Activated CD4-positive, alpha-beta memory T cell treated with anti-CD3 and anti-CD28 coated beads, Interleukin-2, amount 10 ng/mL, durations not matched to agents 7 days and 5 days (primary cell): ENCODE data around the gene MSH3. TPM values are rescaled to one million over a fixed set of nuclear protein-coding genes. Genes with fewer than 3 reads are reported as not detected.

ENCODE experiments used
- CTCF ChIA-PET: fragments of 350-600 bp; sonication (Branson Sonifier 250); formaldehyde crosslinking; loops from one replicate; lab custom pipeline; 2021; ENCODE audit warnings: antibody characterized with exemption, inconsistent platforms; lab: Charles Lee
- POLR2A ChIA-PET: fragments of 350-600 bp; sonication (Branson Sonifier 250); formaldehyde crosslinking; loops from one replicate; lab custom pipeline; 2021; ENCODE audit warnings: antibody characterized with exemption; lab: Charles Lee
- DNase-seq: peaks from one replicate; pipeline ENCODE4 v3.0.0-alpha.2; 2020
- H3K27ac Mint-ChIP-seq: one replicate; pipeline ENCODE4 v1.8.0; 2021; ENCODE audit warnings: mild to moderate bottlenecking, mixed read lengths
- H3K27me3 Mint-ChIP-seq: one replicate; pipeline ENCODE4 v1.8.0; 2021; ENCODE audit warnings: mixed read lengths
- H3K36me3 Mint-ChIP-seq: one replicate; pipeline ENCODE4 v1.8.0; 2021; ENCODE audit warnings: low read depth, mixed read lengths
- H3K4me1 Mint-ChIP-seq: one replicate; pipeline ENCODE4 v1.8.0; 2021; ENCODE audit warnings: mixed read lengths
- H3K4me3 Mint-ChIP-seq: one replicate; pipeline ENCODE4 v1.8.0; 2021; ENCODE audit warnings: mild to moderate bottlenecking, mixed read lengths
- H3K9me3 Mint-ChIP-seq: one replicate; pipeline ENCODE4 v1.8.0; 2021; ENCODE audit warnings: mixed read lengths
- total RNA-seq, 2 experiments: library from RNA; stranded (reverse); gene quantifications; one replicate each; pipeline ENCODE4 v1.2.3, GENCODE V29; 2021

The MSH3 gene
- total RNA-seq, 2 experiments from 2014 or later, result 20.1 to 21.2 TPM

DNA sequence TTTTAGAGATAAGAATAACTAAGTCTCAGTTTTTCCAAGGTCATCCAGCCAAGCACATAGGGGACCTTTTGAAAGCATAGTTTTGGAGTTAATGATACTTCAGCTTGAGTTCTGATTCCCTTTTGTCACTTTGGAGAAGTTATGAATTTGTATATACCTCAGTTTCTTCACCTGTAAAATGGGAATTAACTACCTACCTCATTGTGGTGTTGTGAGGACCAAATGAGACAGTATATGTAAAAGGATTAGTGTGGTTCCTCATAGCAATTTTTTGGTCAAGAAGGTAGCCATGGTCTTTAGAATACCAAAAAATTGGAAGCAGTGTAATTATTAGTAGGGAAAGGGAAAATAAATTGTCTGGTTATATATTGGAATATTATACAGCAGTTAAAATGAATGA is 98.0 kb downstream of the MSH3 start:
- Mint-ChIP-seq H3K9me3 (peaks cover 2% of the 10 kb centered on the region), H3K36me3 (peaks cover 58% of the 10 kb centered on the region), H3K4me1 (peaks cover 38% of the 10 kb centered on the region), H3K27ac (no peak overlapping the region), H3K4me3 (no peak overlapping the region), H3K27me3 (no peaks in the 10 kb centered on the region)
- no peak for DNase-seq
- ChIA-PET CTCF (interaction anchor here (0.5 kb wide), 1 partner anchor 441 kb away, joined by 3 read pairs; no protein-coding TSS in a partner anchor), POLR2A (no interaction called here)

DNA sequence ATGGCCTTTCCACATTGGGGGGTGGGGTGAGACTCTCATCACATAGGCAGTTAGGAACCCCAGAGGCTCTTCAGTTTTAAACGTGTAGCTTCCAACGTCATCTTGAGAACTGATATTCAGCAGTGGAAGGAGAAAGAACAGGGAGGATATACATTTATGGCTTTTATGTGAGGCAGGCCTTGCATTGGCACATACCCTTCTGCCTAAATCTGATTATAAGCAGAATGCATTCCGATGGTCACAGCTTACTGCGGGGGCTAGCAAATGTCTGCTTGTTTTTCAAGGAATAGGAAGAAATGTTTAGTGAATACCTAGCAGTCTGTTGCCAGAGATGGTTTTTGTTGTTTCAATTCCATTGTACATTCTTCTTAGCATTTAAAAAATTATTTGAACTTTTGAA is 99.3 kb downstream of the MSH3 start:
- H3K4me1 Mint-ChIP-seq, result peaks cover 49% of the 10 kb centered on the region
- no peak overlapping the region for H3K4me3 Mint-ChIP-seq
- H3K27ac Mint-ChIP-seq, result no peak overlapping the region
- ChIA-PET CTCF (interaction anchor here (0.6 kb wide), 1 partner anchor 1100 kb away, joined by 3 read pairs; no protein-coding TSS in a partner anchor), POLR2A (interaction anchor here (1.5 kb wide), 1 partner anchor 42 kb away, joined by 3 read pairs; no protein-coding TSS in a partner anchor)
- peaks cover 55% of the 10 kb centered on the region for H3K36me3 Mint-ChIP-seq
- no peaks in the 10 kb centered on the region for H3K27me3 Mint-ChIP-seq
- DNase-seq, result no peak
- H3K9me3 Mint-ChIP-seq, result peaks cover 2% of the 10 kb centered on the region

DNA sequence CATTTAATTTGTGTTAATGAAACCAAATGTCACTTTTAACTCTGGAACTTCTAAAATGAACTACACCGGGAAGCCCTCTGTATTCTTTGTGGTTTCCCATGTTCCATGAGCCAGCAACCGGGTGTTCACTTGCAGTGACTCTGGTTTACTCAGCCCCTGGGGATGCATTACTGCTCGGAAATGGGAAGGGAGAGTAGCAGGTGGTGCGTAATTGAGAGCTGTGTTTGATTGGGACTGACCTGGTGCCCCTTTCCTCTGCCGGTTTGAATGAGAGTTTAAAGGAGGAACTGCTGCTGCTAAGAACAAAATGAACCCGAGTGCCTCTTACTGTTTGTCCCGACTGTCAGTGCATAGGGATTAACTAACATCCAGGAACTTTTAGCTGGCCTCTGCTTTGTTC is 100.4 kb downstream of the MSH3 start:
- H3K36me3 Mint-ChIP-seq, result peaks cover 58% of the 10 kb centered on the region
- CTCF ChIA-PET, result no interaction called here
- H3K27ac Mint-ChIP-seq, result peak overlapping the region; percentile 96
- peak; percentile 28 for DNase-seq
- POLR2A ChIA-PET, result interaction anchor here (0.9 to 2.3 kb wide), 5 partner anchors 9 to 252 kb away, joined by 3 to 9 read pairs (median 5); no protein-coding TSS in a partner anchor
- no peaks in the 10 kb centered on the region for H3K27me3 Mint-ChIP-seq
- no peak overlapping the region for H3K4me3 Mint-ChIP-seq
- H3K4me1 Mint-ChIP-seq, result peaks cover 59% of the 10 kb centered on the region
- peaks cover 2% of the 10 kb centered on the region for H3K9me3 Mint-ChIP-seq

DNA sequence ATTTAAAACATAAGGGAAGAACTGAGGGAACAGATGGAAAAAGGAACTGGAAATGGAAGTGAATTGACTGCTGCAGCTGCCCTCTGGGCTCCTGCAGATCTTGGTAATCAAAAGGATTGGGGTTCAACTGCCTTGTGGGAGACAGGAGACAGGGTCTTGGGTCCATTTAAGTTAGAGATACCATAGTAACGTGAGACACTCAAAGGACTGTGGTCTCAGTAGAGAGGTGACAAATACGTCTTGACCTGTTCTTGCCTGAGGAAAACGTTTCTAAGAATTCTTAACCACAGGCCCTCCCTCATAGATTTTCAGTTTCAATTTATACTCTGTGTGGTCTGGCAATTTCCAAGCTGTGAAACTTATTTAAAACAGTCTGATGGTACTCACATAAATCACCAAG is 101.2 kb downstream of the MSH3 start:
- H3K27ac Mint-ChIP-seq, result peak overlapping the region; percentile 96
- peaks cover 2% of the 10 kb centered on the region for H3K9me3 Mint-ChIP-seq
- POLR2A ChIA-PET, result interaction anchor here (0.8 to 2.3 kb wide), 10 partner anchors 10 to 251 kb away, joined by 3 to 9 read pairs (median 5); partner anchors contain the start of genes DHFR and MSH3
- H3K36me3 Mint-ChIP-seq, result peaks cover 56% of the 10 kb centered on the region
- H3K4me1 Mint-ChIP-seq, result peaks cover 67% of the 10 kb centered on the region
- peak; percentile 30 for DNase-seq
- peak overlapping the region; percentile 52 for H3K4me3 Mint-ChIP-seq
- CTCF ChIA-PET, result interaction anchor here (0.6 to 1.6 kb wide), 3 partner anchors 243 to 410 kb away, joined by 3 to 4 read pairs (median 3); no protein-coding TSS in a partner anchor
- H3K27me3 Mint-ChIP-seq, result no peaks in the 10 kb centered on the region

DNA sequence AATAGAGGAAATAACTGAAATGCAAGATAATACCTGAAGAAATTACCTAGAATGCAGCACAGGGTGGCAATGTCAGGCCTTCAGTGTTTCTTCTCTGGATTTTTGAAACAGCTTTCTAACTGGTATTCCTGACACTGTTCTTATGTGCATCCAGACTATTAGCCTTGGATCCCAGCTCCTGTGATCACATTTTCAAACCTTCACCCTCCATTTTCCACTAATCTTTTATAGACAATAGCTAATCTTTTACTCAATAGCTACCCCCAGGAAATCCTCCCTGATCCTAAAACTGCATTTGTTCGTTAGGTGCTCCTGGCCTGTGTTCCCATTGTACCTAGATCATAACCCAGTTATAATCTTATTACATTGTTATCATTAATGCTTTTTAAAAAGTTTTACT is 101.8 kb downstream of the MSH3 start:
- H3K9me3 Mint-ChIP-seq, result peaks cover 2% of the 10 kb centered on the region
- H3K36me3 Mint-ChIP-seq, result peaks cover 56% of the 10 kb centered on the region
- H3K4me3 Mint-ChIP-seq, result peak overlapping the region; percentile 52
- POLR2A ChIA-PET, result interaction anchor here (0.8 to 2.3 kb wide), 10 partner anchors 9 to 251 kb away, joined by 3 to 9 read pairs (median 6); partner anchors contain the start of genes DHFR and MSH3
- H3K27ac Mint-ChIP-seq, result peak overlapping the region; percentile 96
- CTCF ChIA-PET, result interaction anchor here (0.6 to 1.6 kb wide), 6 partner anchors 18 to 438 kb away, joined by 3 to 4 read pairs (median 3); no protein-coding TSS in a partner anchor
- peaks cover 73% of the 10 kb centered on the region for H3K4me1 Mint-ChIP-seq
- DNase-seq, result no peak
- H3K27me3 Mint-ChIP-seq, result no peaks in the 10 kb centered on the region

DNA sequence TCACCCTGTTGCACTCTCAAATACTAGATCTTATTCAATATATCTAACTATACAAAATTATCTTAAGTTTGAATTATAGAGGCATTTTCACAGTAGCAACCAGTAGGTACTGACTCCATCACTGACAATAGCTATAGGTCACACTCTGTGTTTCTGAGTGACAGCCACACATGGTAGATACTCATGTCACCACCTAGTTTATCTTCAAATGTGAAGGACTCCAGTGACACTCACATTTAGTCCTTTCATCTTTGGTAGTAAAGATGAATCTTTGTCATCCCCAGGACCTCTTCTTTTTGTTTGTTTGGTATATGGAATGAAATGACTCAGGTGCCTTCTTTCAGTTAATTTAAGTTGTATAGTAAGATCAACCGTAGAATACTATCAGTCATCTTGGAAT is 102.8 kb downstream of the MSH3 start:
- peaks cover 54% of the 10 kb centered on the region for H3K36me3 Mint-ChIP-seq

DNA sequence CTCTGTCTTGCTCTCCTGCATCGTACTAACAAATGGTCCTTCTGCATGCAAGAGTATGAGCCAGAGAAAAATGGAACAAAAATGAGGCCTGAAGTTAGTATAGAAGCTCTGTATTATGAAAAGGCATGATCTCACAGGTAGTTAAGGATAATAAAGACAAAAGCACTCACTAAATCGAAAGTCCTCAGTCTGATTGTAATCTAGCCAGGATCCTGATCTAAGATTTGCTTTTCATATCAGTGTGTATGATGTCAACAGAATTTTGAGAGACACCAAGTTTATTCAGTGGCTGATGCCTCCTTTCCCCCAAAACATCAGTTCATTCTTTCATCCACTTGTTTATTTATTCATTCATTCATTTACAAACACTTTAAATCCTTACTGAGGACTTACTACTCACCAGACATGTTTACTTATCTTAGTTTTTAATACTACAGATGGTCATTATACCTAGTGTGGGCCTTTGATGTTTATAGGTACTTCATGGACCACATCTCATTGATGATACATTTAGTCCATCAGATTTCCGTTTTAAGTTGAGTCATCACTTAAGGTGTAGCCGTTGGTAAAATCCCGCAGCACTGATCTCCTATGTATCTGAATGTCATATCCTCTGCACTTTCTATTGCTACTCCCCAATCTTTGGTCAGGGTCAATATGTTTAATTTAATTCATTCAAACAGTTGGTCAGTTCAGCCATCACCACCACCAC is 105.6 kb downstream of the MSH3 start:
- no peaks in the 10 kb centered on the region for H3K9me3 Mint-ChIP-seq
- ChIA-PET CTCF (interaction anchor here (0.8 kb wide), 1 partner anchor 49 kb away, joined by 3 read pairs; no protein-coding TSS in a partner anchor), POLR2A (no interaction called here)
- H3K27ac Mint-ChIP-seq, result peak overlapping the region; percentile 78
- peak overlapping the region; percentile 6 for H3K4me3 Mint-ChIP-seq
- H3K27me3 Mint-ChIP-seq, result no peaks in the 10 kb centered on the region
- H3K36me3 Mint-ChIP-seq, result peaks cover 48% of the 10 kb centered on the region
- peaks cover 67% of the 10 kb centered on the region for H3K4me1 Mint-ChIP-seq
- DNase-seq, result peak; percentile 24

More for the DNA sequence above, 102.8 kb downstream of the MSH3 start:
- DNase-seq, result no peak
- CTCF ChIA-PET, result interaction anchor here (0.7 kb wide), 1 partner anchor 17 kb away, joined by 3 read pairs; no protein-coding TSS in a partner anchor
- no peaks in the 10 kb centered on the region for H3K27me3 Mint-ChIP-seq
- H3K27ac Mint-ChIP-seq, result peak overlapping the region; percentile 54
- H3K9me3 Mint-ChIP-seq, result peaks cover 2% of the 10 kb centered on the region
- POLR2A ChIA-PET, result interaction anchor here (1.4 to 2.3 kb wide), 6 partner anchors 8 to 250 kb away, joined by 4 to 9 read pairs (median 6); partner anchors contain the start of genes DHFR and MSH3
- H3K4me1 Mint-ChIP-seq, result peaks cover 79% of the 10 kb centered on the region
- no peak overlapping the region for H3K4me3 Mint-ChIP-seq

DNA sequence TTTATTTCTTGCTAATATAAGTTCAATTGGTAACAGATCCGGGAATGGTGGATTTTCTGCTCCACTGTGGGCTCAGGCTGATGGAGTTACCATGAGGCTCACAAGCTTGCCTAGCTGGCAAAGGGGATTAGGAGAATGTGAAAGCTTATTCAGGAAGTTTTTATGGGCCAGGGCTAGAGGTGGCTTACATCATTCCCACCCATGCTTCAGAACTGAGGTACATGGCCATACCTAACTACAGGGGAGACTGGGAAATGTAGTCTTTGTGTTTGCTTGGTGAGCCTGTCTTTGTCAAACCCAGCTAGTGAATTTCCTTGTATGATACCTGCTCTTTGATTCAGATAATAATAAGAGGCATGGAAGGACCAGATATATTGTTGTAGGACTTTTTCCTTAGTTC is 106.2 kb downstream of the MSH3 start:
- CTCF ChIA-PET, result interaction anchor here (0.8 kb wide), 1 partner anchor 50 kb away, joined by 3 read pairs; no protein-coding TSS in a partner anchor
- H3K27ac Mint-ChIP-seq, result peak overlapping the region; percentile 78

DNA sequence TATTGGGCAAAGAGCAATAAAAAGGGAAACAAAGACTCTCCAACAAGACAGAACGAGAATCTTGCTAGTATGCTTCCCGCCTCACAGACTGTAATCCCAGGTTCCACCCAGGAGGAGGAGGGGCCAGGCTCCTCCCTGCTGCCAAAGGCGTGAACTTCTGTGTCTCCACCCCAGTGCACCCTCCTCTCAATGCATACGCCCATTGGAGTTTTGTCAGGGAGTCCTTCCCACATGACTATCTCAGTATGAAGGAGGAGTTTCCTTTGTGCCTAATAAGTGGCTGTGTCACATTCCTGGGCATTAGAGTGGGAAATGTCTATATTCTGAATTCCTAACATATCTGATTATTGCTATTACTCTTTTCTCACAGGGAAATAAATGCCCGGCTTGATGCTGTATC is 106.7 kb downstream of the MSH3 start:
- no peak overlapping the region for H3K4me3 Mint-ChIP-seq
- peaks cover 56% of the 10 kb centered on the region for H3K4me1 Mint-ChIP-seq
- H3K27ac Mint-ChIP-seq, result peak overlapping the region; percentile 78
- H3K9me3 Mint-ChIP-seq, result no peaks in the 10 kb centered on the region
- ChIA-PET POLR2A (no interaction called here), CTCF (no interaction called here)
- peaks cover 50% of the 10 kb centered on the region for H3K36me3 Mint-ChIP-seq
- H3K27me3 Mint-ChIP-seq, result no peaks in the 10 kb centered on the region
- no peak for DNase-seq

More for the DNA sequence above, 106.2 kb downstream of the MSH3 start:
- H3K36me3 Mint-ChIP-seq, result peaks cover 48% of the 10 kb centered on the region
- no peak overlapping the region for H3K4me3 Mint-ChIP-seq
- H3K27me3 Mint-ChIP-seq, result no peaks in the 10 kb centered on the region
- POLR2A ChIA-PET, result no interaction called here
- DNase-seq, result no peak
- H3K4me1 Mint-ChIP-seq, result peaks cover 61% of the 10 kb centered on the region
- no peaks in the 10 kb centered on the region for H3K9me3 Mint-ChIP-seq

DNA sequence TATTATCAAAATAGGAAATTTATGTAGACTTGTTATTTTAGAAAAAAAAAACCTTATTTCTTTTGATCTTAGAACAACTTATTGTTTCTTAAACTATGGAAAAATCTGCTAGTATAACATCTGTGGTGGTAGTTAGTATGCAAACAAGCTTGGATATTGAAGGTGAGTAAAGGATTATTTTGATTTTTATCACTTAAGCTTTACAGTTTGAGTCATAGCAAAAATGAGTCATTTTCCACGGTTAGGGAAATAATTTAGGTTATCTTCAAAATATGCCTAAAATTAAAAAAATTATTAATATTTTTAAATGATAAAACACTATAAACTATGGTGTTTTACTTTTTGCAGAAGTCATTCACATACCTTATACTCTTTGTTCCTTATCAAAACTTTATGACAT is 107.5 kb downstream of the MSH3 start:
- DNase-seq, result no peak
- POLR2A ChIA-PET, result no interaction called here
- H3K27ac Mint-ChIP-seq, result no peak overlapping the region
- H3K4me3 Mint-ChIP-seq, result no peak overlapping the region
- no peaks in the 10 kb centered on the region for H3K9me3 Mint-ChIP-seq
- CTCF ChIA-PET, result no interaction called here
- peaks cover 46% of the 10 kb centered on the region for H3K36me3 Mint-ChIP-seq
- H3K27me3 Mint-ChIP-seq, result no peaks in the 10 kb centered on the region
- peaks cover 48% of the 10 kb centered on the region for H3K4me1 Mint-ChIP-seq

DNA sequence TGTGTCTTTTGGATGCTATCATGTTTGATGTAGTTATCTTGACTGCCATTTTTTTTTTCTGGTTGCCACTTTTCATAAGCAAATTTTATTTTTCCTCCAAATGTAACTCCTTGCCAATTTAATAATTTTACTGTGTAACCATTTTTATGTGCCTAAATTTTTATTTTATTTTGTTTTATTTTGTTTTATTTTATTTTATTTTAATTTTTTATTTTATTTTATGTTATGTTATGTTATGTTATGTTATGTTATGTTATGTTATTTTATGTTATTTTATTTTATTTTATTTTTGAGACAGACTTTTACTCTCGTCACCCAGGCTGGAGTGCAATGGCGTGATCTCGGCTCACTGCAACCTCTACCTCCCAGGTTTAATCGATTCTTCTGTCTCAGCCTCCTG is 108.1 kb downstream of the MSH3 start:
- no peak overlapping the region for H3K4me3 Mint-ChIP-seq
- CTCF ChIA-PET, result no interaction called here

DNA sequence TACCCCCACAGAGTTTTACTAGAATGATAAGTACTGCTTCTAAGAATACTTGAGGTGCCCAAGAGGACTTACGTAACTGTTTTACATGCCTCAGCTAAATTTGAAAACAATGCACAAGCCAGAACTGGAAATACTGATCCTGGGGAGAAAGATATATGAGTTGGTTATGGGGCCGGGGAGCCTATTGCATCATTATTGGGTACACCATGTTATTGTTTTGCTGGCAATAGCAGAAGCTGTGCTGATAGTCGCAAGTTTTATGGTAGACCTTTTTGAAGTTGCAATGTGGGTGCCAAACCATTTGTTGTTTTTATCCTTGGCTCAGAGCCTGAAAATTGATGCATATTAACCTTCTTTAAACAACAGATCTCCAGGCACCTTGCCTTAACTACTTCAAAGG is 108.8 kb downstream of the MSH3 start:
- no peaks in the 10 kb centered on the region for H3K27me3 Mint-ChIP-seq
- ChIA-PET POLR2A (no interaction called here), CTCF (no interaction called here)
- no peaks in the 10 kb centered on the region for H3K9me3 Mint-ChIP-seq
- peaks cover 40% of the 10 kb centered on the region for H3K36me3 Mint-ChIP-seq
- no peak overlapping the region for H3K27ac Mint-ChIP-seq
- peaks cover 37% of the 10 kb centered on the region for H3K4me1 Mint-ChIP-seq
- H3K4me3 Mint-ChIP-seq, result no peak overlapping the region
- DNase-seq, result no peak

More for the DNA sequence above, 108.1 kb downstream of the MSH3 start:
- H3K36me3 Mint-ChIP-seq, result peaks cover 43% of the 10 kb centered on the region
- H3K27ac Mint-ChIP-seq, result no peak overlapping the region
- H3K4me1 Mint-ChIP-seq, result peaks cover 43% of the 10 kb centered on the region
- H3K9me3 Mint-ChIP-seq, result no peaks in the 10 kb centered on the region
- POLR2A ChIA-PET, result no interaction called here
- DNase-seq, result no peak
- no peaks in the 10 kb centered on the region for H3K27me3 Mint-ChIP-seq
